SU-DHL-6 (cell line): ENCODE measurements around the gene CCDC93.

Experiments
- H2AFZ ChIP-seq: fragments of 200-600 bp; sonication (generic); 2 replicates; pipeline ENCODE4 v1.6.1; 2014; ENCODE audit warnings: low read depth, mild to moderate bottlenecking, moderate library complexity, mixed read lengths, antibody characterized with exemption, low read length; ENCODE audit not compliant: severe bottlenecking
- H3F3A ChIP-seq: fragments of 200-600 bp; shearing (Covaris generic); 2 replicates; pipeline ENCODE4 v1.6.0; 2016; ENCODE audit warnings: antibody characterized with exemption, mild to moderate bottlenecking; ENCODE audit not compliant: insufficient read depth
- H3K27ac ChIP-seq: fragments of 200-600 bp; sonication (generic); 2 replicates; pipeline ENCODE4 v1.5.1; 2016; ENCODE audit warnings: low read depth, mild to moderate bottlenecking, low read length, moderate library complexity, mixed read lengths
- H3K27me3 ChIP-seq: fragments of 200-600 bp; sonication (generic), shearing (Covaris generic); 2 replicates; pipeline ENCODE4 v1.6.0; 2014; ENCODE audit warnings: mild to moderate bottlenecking, low read length
- H3K36me3 ChIP-seq: fragments of 200-600 bp; sonication (generic); 2 replicates; pipeline ENCODE4 v1.6.1; 2014; ENCODE audit warnings: mild to moderate bottlenecking, low read length, mixed read lengths
- H3K4me2 ChIP-seq: fragments of 300-600, 200-600 bp; shearing (Covaris generic), sonication (generic); 2 replicates; pipeline ENCODE4 v1.6.0; 2014; ENCODE audit warnings: low read length, low read depth, mild to moderate bottlenecking; ENCODE audit not compliant: poor library complexity, severe bottlenecking
- H3K4me3 ChIP-seq: fragments of 200-600 bp; sonication (generic); 2 replicates; pipeline ENCODE4 v1.5.1; 2014; ENCODE audit warnings: antibody characterized with exemption, low read length, mild to moderate bottlenecking, mixed read lengths; ENCODE audit not compliant: insufficient read depth, poor library complexity, severe bottlenecking
- H3K79me2 ChIP-seq: fragments of 200-600 bp; sonication (generic); 2 replicates; pipeline ENCODE4 v1.6.1; 2014; ENCODE audit warnings: mild to moderate bottlenecking, low read length, moderate library complexity; ENCODE audit not compliant: insufficient read depth
- H3K9ac ChIP-seq: fragments of 200-600 bp; sonication (generic); 2 replicates; pipeline ENCODE4 v1.7.0; 2014; ENCODE audit warnings: mild to moderate bottlenecking, low read length
- H3K9me2 ChIP-seq: fragments of 200-600 bp; sonication (generic); replicated peaks from 2 replicates; pipeline ENCODE4 v1.6.1; 2014; ENCODE audit warnings: low read length; ENCODE audit not compliant: insufficient read depth
- H3K9me3 ChIP-seq: fragments of 200-600 bp; sonication (generic); 2 replicates; pipeline ENCODE4 v1.6.1; 2014; ENCODE audit warnings: low read length, mixed read lengths; ENCODE audit not compliant: insufficient read depth
- H4K20me1 ChIP-seq: fragments of 200-600 bp; sonication (generic); 2 replicates; pipeline ENCODE4 v1.6.1; 2014; ENCODE audit warnings: low read depth, mild to moderate bottlenecking, antibody characterized with exemption, low read length, moderate library complexity, mixed read lengths
- EZH2phosphoT487 ChIP-seq: fragments of 200-600 bp; sonication (generic), shearing (Covaris generic); conservative IDR thresholded peaks from 2 replicates; pipeline ENCODE4 v1.6.1; 2018; ENCODE audit warnings: mild to moderate bottlenecking, antibody characterized with exemption, low read length, moderate library complexity, mixed read lengths
- TF ChIP-seq, protein P1 (sequence below): fragments of 200-600 bp; sonication (generic); IDR thresholded peaks from one replicate; pipeline ENCODE4 v1.5.1; 2017; ENCODE audit warnings: antibody characterized with exemption, mild to moderate bottlenecking, low read length, moderate library complexity; ENCODE audit not compliant: insufficient read depth, poor library complexity, severe bottlenecking

Gene CCDC93

GRCh38 chr2:118046634-118047210 lies 32.9 kb upstream of the CCDC93 start:
- H3K27me3 ChIP-seq: no peaks in the 10 kb centered on the region
- H3F3A ChIP-seq: no peaks in the 10 kb centered on the region
- no peaks in the 10 kb centered on the region for H3K79me2 ChIP-seq
- H3K4me2 ChIP-seq: no peak overlapping the region
- TF ChIP-seq, protein P1, sequence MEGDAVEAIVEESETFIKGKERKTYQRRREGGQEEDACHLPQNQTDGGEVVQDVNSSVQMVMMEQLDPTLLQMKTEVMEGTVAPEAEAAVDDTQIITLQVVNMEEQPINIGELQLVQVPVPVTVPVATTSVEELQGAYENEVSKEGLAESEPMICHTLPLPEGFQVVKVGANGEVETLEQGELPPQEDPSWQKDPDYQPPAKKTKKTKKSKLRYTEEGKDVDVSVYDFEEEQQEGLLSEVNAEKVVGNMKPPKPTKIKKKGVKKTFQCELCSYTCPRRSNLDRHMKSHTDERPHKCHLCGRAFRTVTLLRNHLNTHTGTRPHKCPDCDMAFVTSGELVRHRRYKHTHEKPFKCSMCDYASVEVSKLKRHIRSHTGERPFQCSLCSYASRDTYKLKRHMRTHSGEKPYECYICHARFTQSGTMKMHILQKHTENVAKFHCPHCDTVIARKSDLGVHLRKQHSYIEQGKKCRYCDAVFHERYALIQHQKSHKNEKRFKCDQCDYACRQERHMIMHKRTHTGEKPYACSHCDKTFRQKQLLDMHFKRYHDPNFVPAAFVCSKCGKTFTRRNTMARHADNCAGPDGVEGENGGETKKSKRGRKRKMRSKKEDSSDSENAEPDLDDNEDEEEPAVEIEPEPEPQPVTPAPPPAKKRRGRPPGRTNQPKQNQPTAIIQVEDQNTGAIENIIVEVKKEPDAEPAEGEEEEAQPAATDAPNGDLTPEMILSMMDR: peak; percentile 68
- TF ChIP-seq EZH2phosphoT487: no peak
- H3K4me3 ChIP-seq: no peak overlapping the region
- no peak overlapping the region for H2AFZ ChIP-seq
- no peak overlapping the region for H3K9ac ChIP-seq
- H3K9me3 ChIP-seq: no peaks in the 10 kb centered on the region
- H3K9me2 ChIP-seq: no peaks in the 10 kb centered on the region
- H4K20me1 ChIP-seq: no peaks in the 10 kb centered on the region
- H3K27ac ChIP-seq: no peak overlapping the region
- H3K36me3 ChIP-seq: no peaks in the 10 kb centered on the region

GRCh38 chr2:118045286-118045685 lies 31.4 kb upstream of the CCDC93 start:
- H2AFZ ChIP-seq: no peak overlapping the region

GRCh38 chr2:118044854-118045253 lies 31.0 kb upstream of the CCDC93 start:
- Histone ChIP-seq H3K4me2 (no peak overlapping the region), H3K9me2 (no peaks in the 10 kb centered on the region), H3K79me2 (no peaks in the 10 kb centered on the region), H2AFZ (no peak overlapping the region), H3K4me3 (no peak overlapping the region), H3K9me3 (no peaks in the 10 kb centered on the region), H3K36me3 (no peaks in the 10 kb centered on the region), H4K20me1 (no peaks in the 10 kb centered on the region), H3K9ac (no peak overlapping the region), H3K27me3 (no peaks in the 10 kb centered on the region), H3F3A (no peaks in the 10 kb centered on the region), H3K27ac (no peak overlapping the region)
- TF ChIP-seq EZH2phosphoT487: no peak
- TF ChIP-seq, protein P1: no peak

More at GRCh38 chr2:118045286-118045685, 31.4 kb upstream of the CCDC93 start:
- Histone ChIP-seq H3K4me3 (no peak overlapping the region), H3K4me2 (no peak overlapping the region), H3K27ac (no peak overlapping the region), H3K36me3 (no peaks in the 10 kb centered on the region), H3K79me2 (no peaks in the 10 kb centered on the region), H4K20me1 (no peaks in the 10 kb centered on the region), H3K9me3 (no peaks in the 10 kb centered on the region), H3F3A (no peaks in the 10 kb centered on the region), H3K9me2 (no peaks in the 10 kb centered on the region), H3K27me3 (no peaks in the 10 kb centered on the region), H3K9ac (no peak overlapping the region)
- TF ChIP-seq, protein P1: no peak
- no peak for TF ChIP-seq EZH2phosphoT487
